GM23248 (cell line): ENCODE results near the gene FNDC3B.

ENCODE experiments used
- EZH2 ChIP-seq: fragments of 200-600 bp; sonication (generic); IDR thresholded peaks from 2 replicates; pipeline ENCODE4 v1.6.1; 2018; ENCODE audit warnings: antibody characterized with exemption, mild to moderate bottlenecking; ENCODE audit not compliant: insufficient read depth, poor library complexity, severe bottlenecking
- EZH2phosphoT487 ChIP-seq: fragments of 200-600 bp; sonication (generic); IDR thresholded peaks from 2 replicates; pipeline ENCODE4 v1.6.1; 2018; ENCODE audit warnings: antibody characterized with exemption, moderate library complexity, mild to moderate bottlenecking, low read depth; ENCODE audit not compliant: insufficient read depth

GRCh38 chr3:172272698-172273097 lies 233.3 kb downstream of the FNDC3B start:
- TF ChIP-seq EZH2phosphoT487 = no peak
- no peak for TF ChIP-seq EZH2
